Heart left ventricle (tissue), 13 donors: ENCODE measurements around the gene RINL.

Experiments used
- POLR2A ChIP-seq, 2 donors: fragments of 450-650 bp; IDR thresholded peaks; one replicate each; pipeline ENCODE4 v1.6.1; 2017; ENCODE audit warnings: antibody characterized with exemption in 2 of 2, mild to moderate bottlenecking in 2 of 2, moderate library complexity in 2 of 2
- TF ChIP-seq, protein P1 (sequence below), 12 donors: fragments of 200-600 bp; sonication (generic) in 4 of 12; IDR thresholded peaks; one replicate each; pipeline versions ENCODE4 v1.5.0 to v1.8.0; 2018 to 2022; ENCODE audit warnings: antibody characterized with exemption in 12 of 12, mild to moderate bottlenecking in 5 of 12
- donor health status: ischemic (EF 13 %, LVEDD 7.1; RV severe dilation, severe dysfunction).
- donor health status: DM: no; HTN: yes; CAD: no.
- donor health status: DM: no; HTN: no; CAD: no.
- donor health status: ischemic (EF 25% LVEDD 6.9; RV normal size, moderate dysfunction).
- donor health status: ischemic (EF 25% LVEDD 5.7; RV mildly dilated, moderate dysfunction).
- donor health status: ischemic (EF 35%, LVEDD 5.7; RV mildly dilated, moderate dysfunction).
- donor health status: nonischemic (EF 11% LVEDD 7.7; RV severe dilation, severe dysfunction).
- donor health status: DM: yes; HTN: yes; CAD: no.
- donor health status: PGD.
- donor health status: ischemic (EF 29% LVEDD 5.4; RV normal size, mild dysfunction).
- donor health status: nonischemic (EF 23%, LVEDD 6.1; RV moderate dilation, normal function).

DNA sequence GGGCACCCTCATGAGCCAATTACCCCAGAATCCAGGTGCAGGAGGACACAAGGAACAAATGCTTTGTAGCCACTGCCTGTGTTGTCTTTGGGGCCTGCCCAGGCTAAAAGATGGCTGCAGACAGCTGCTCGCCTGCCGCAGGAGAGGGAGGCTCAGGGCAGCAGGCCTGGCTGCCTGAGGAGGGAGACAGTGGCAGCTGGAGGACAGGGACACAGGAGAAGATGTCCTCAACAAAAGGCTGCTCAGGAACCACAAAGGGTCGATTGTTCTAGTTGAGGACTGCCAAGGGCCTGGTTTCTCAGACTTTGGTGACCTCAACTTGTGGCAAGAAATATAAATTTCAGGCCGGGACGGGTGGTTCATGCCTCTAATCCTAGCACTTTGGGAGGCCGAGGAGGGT is 13.7 kb upstream of the RINL start:
- TF ChIP-seq, protein P1, sequence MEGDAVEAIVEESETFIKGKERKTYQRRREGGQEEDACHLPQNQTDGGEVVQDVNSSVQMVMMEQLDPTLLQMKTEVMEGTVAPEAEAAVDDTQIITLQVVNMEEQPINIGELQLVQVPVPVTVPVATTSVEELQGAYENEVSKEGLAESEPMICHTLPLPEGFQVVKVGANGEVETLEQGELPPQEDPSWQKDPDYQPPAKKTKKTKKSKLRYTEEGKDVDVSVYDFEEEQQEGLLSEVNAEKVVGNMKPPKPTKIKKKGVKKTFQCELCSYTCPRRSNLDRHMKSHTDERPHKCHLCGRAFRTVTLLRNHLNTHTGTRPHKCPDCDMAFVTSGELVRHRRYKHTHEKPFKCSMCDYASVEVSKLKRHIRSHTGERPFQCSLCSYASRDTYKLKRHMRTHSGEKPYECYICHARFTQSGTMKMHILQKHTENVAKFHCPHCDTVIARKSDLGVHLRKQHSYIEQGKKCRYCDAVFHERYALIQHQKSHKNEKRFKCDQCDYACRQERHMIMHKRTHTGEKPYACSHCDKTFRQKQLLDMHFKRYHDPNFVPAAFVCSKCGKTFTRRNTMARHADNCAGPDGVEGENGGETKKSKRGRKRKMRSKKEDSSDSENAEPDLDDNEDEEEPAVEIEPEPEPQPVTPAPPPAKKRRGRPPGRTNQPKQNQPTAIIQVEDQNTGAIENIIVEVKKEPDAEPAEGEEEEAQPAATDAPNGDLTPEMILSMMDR (IDR thresholded peaks at IDR 0.05) = no peak
- TF ChIP-seq POLR2A (IDR thresholded peaks at IDR 0.05) = no peak
